HG03342 (cell line): ENCODE data around the gene ZNF729.
"Not testable (repeated sequence)": the region's sequence is repeated elsewhere in the genome, so short reads cannot be mapped to it uniquely, and the experiment has no call there.

Experiments used
- ATAC-seq: cut with Tn5 transposase; IDR thresholded peaks from one replicate; pipeline ENCODE4 v1.9.1; 2021; ENCODE audit warnings: mild to moderate bottlenecking, moderate library complexity; ENCODE audit not compliant: unreplicated experiment

ZNF729 gene

GRCh38 chr19:22286151-22286810 is at the start of gene ZNF729:
ZNF729 (plus strand) TSS chr19:22286441; CDS start chr19:22286526, 85 bp downstream.
- ATAC-seq, result no peak

GRCh38 chr19:22256856-22257255 is 29.4 kb upstream of the ZNF729 start:
- no peak for ATAC-seq

GRCh38 chr19:22257381-22257780 is 28.9 kb upstream of the ZNF729 start:
- ATAC-seq, result no peak

GRCh38 chr19:22257916-22258315 is 28.3 kb upstream of the ZNF729 start:
- ATAC-seq, result no peak

GRCh38 chr19:22260499-22260898 is 25.7 kb upstream of the ZNF729 start:
- ATAC-seq, result no peak

- no peak for ATAC-seq
Measured at GRCh38 chr19:22261596-22261995, 24.6 kb upstream of the ZNF729 start.

GRCh38 chr19:22263121-22263520 is 23.1 kb upstream of the ZNF729 start:
- no peak for ATAC-seq

- not testable (repeated sequence) for ATAC-seq
Measured at GRCh38 chr19:22321554-22321953, 35.3 kb downstream of the ZNF729 start.

- ATAC-seq, result no peak
Measured at GRCh38 chr19:22326219-22326618, 40.0 kb downstream of the ZNF729 start.

- ATAC-seq, result no peak
Measured at GRCh38 chr19:22327321-22327720, 41.1 kb downstream of the ZNF729 start.

- ATAC-seq, result no peak
Measured at GRCh38 chr19:22331521-22331920, 45.3 kb downstream of the ZNF729 start.

GRCh38 chr19:22332924-22333323 is 46.7 kb downstream of the ZNF729 start:
- no peak for ATAC-seq

GRCh38 chr19:22335716-22336115 is 49.5 kb downstream of the ZNF729 start:
- ATAC-seq, result no peak

GRCh38 chr19:22354665-22355064 is 68.4 kb downstream of the ZNF729 start:
- no peak for ATAC-seq
